Vagina (tissue), 2 donors: Measurements from ENCODE around the gene GALNT2.

Experiments
- POLR2A ChIP-seq, 2 donors: fragments of 450-650 bp; IDR thresholded peaks; one replicate each; pipeline ENCODE4 v1.6.1; 2017; ENCODE audit warnings: antibody characterized with exemption in 2 of 2, mild to moderate bottlenecking in 2 of 2, moderate library complexity in 2 of 2
- POLR2AphosphoS5 ChIP-seq, 2 donors: sonication (generic); formaldehyde crosslinking; IDR thresholded peaks; one replicate each; pipeline ENCODE4 v1.9.0; 2017; ENCODE audit warnings: antibody characterized with exemption in 2 of 2, mild to moderate bottlenecking in 2 of 2, low read depth in 1 of 2; ENCODE audit not compliant: insufficient read depth in 1 of 2
- TF ChIP-seq, protein P1 (sequence below), 3 experiments: fragments of 450-650 bp in 2 of 3; fragments of 200-600 bp in 1 of 3; sonication (generic) in 1 of 3; IDR thresholded peaks; one replicate each; pipeline ENCODE4 v1.5.1; 2017 to 2019; ENCODE audit warnings: antibody characterized with exemption in 3 of 3, mild to moderate bottlenecking in 2 of 3, moderate library complexity in 2 of 3

DNA sequence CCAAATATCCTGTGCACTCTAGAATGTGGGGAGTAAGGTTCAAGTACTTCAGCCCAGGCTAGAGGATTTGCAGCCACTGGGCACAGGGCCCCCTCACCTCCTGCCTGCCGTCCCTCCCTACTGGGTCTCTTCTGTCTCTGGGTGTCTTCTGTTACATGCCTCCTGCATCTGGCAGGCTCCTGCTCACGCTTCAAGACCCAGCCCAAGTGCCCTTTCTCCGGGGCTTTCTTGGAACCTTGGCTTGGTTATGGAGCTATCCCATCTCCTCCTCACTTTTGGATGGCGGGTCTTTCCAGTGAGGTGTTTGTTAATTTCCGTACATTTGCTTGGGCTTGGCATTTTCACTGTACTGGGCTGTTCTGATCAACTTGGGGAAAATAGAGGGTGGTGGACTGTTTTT lies 129.0 kb downstream of the GALNT2 start:
- TF ChIP-seq, protein P1, sequence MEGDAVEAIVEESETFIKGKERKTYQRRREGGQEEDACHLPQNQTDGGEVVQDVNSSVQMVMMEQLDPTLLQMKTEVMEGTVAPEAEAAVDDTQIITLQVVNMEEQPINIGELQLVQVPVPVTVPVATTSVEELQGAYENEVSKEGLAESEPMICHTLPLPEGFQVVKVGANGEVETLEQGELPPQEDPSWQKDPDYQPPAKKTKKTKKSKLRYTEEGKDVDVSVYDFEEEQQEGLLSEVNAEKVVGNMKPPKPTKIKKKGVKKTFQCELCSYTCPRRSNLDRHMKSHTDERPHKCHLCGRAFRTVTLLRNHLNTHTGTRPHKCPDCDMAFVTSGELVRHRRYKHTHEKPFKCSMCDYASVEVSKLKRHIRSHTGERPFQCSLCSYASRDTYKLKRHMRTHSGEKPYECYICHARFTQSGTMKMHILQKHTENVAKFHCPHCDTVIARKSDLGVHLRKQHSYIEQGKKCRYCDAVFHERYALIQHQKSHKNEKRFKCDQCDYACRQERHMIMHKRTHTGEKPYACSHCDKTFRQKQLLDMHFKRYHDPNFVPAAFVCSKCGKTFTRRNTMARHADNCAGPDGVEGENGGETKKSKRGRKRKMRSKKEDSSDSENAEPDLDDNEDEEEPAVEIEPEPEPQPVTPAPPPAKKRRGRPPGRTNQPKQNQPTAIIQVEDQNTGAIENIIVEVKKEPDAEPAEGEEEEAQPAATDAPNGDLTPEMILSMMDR (IDR thresholded peaks at IDR 0.05) = no peak
- no peak for TF ChIP-seq POLR2A (IDR thresholded peaks at IDR 0.05)
- TF ChIP-seq POLR2AphosphoS5 (IDR thresholded peaks at IDR 0.05; ENCODE audit: insufficient read depth in 1 of 2, low read depth in 1 of 2) = no peak
